Natural killer cell (primary cell): ENCODE data around the gene RAG1. TPM values are rescaled to one million over a fixed set of nuclear protein-coding genes. Genes with fewer than 3 reads are reported as not detected.

Experiments used
- ATAC-seq, 3 donors: fragments of 150-1000 bp in 2 of 3; fragments of 200-7000 bp in 1 of 3; cut with Tn5 transposase; 1 replicate in 1 of 3; 2 replicates in 2 of 3; pipeline ENCODE4 v1.10.0; 2021; ENCODE audit warnings: mild to moderate bottlenecking in 2 of 3, moderate library complexity in 2 of 3
- DNase-seq, 2 donors: peaks; one replicate each; pipeline versions ENCODE4 v3.0.0 to v3.0.0-alpha.2; 2013 to 2021; ENCODE audit warnings: mixed read lengths in 1 of 2
- H3K27ac ChIP-seq: one replicate; pipeline ENCODE4 v1.5.1; 2013; ENCODE audit warnings: mild to moderate bottlenecking, low read length
- H3K27me3 ChIP-seq: one replicate; pipeline ENCODE4 v1.6.1; 2013; ENCODE audit warnings: low read length; ENCODE audit not compliant: control insufficient read depth, insufficient read depth
- H3K36me3 ChIP-seq: one replicate; pipeline ENCODE4 v1.6.1; 2013; ENCODE audit warnings: low read length; ENCODE audit not compliant: control insufficient read depth, insufficient read depth
- H3K4me1 ChIP-seq: one replicate; pipeline ENCODE4 v1.6.1; 2013; ENCODE audit warnings: low read length; ENCODE audit not compliant: control insufficient read depth, insufficient read depth
- H3K4me3 ChIP-seq: one replicate; pipeline ENCODE4 v1.5.1; 2013; ENCODE audit warnings: low read length
- H3K9me3 ChIP-seq: one replicate; pipeline ENCODE4 v1.6.1; 2013; ENCODE audit warnings: low read length; ENCODE audit not compliant: control insufficient read depth, insufficient read depth
- H3K27ac Mint-ChIP-seq, 2 donors: one replicate each; pipeline ENCODE4 v1.8.0; 2022; ENCODE audit warnings: mild to moderate bottlenecking in 2 of 2, mixed read lengths in 2 of 2, moderate library complexity in 1 of 2
- H3K27me3 Mint-ChIP-seq, 2 donors: one replicate each; pipeline ENCODE4 v1.8.0; 2022; ENCODE audit warnings: low read depth in 2 of 2, mixed read lengths in 2 of 2
- H3K36me3 Mint-ChIP-seq: one replicate; pipeline ENCODE4 v1.8.0; 2022; ENCODE audit warnings: mixed read lengths
- H3K4me1 Mint-ChIP-seq, 2 donors: one replicate each; pipeline ENCODE4 v1.8.0; 2022; ENCODE audit warnings: mixed read lengths in 2 of 2
- H3K4me3 Mint-ChIP-seq: one replicate; pipeline ENCODE4 v1.8.0; 2022; ENCODE audit warnings: mild to moderate bottlenecking, moderate library complexity, mixed read lengths
- H3K9me3 Mint-ChIP-seq, 2 donors: one replicate each; pipeline ENCODE4 v1.8.0; 2022; ENCODE audit warnings: mixed read lengths in 2 of 2
- CTCF ChIP-seq: fragments of 200-600 bp; IDR thresholded peaks from one replicate; pipeline ENCODE4 v1.8.0; 2022; ENCODE audit warnings: antibody characterized with exemption
- WGBS: methylation state at CpG from one replicate; pipeline ENCODE4 v1.1.7; 2013; ENCODE audit warnings: missing lambda C conversion rate; ENCODE audit not compliant: insufficient coverage; 5-methylcytosine and 5-hydroxymethylcytosine counted together
- intact Hi-C: fragments of 100-400 bp; cut with micrococcal nuclease; formaldehyde crosslinking; loops from one replicate; pipeline ENCODE4 v1.14.2; 2022
- total RNA-seq, 4 donors: library from RNA; stranded (reverse); fragments of 120-200 nt in 1 of 4; gene quantifications; one replicate each; pipeline versions ENCODE4 v1.2.3 to v1.2.4, GENCODE V29; 2013 to 2022

RAG1 gene
- total RNA-seq, 3 donors from 2014 or later (not counting 1 experiment from before 2014, with no cell fraction given) = 0.96 to 2.1 (median 1.4) TPM

GRCh38 chr11:36618363-36619047 lies 50.7 kb downstream of the RAG1 start:
- no peaks in the 10 kb centered on the region for H3K9me3 Mint-ChIP-seq
- peaks cover 6 to 9% of the 10 kb centered on the region in 2 donors for H3K27me3 Mint-ChIP-seq
- H3K27ac Mint-ChIP-seq = no peak overlapping the region
- DNase-seq = no peak
- 47% methylated on average over 3 of the region's 3 CpGs for WGBS
- no peak overlapping the region for H3K4me3 Mint-ChIP-seq
- intact Hi-C loops = no loop called here
- no peaks in the 10 kb centered on the region for H3K4me1 ChIP-seq
- H3K9me3 ChIP-seq = no peaks in the 10 kb centered on the region
- H3K36me3 Mint-ChIP-seq = no peaks in the 10 kb centered on the region
- peaks cover 0 to 9% of the 10 kb centered on the region in 2 donors for H3K4me1 Mint-ChIP-seq
- no peak overlapping the region for H3K4me3 ChIP-seq
- H3K27ac ChIP-seq = no peak overlapping the region
- TF ChIP-seq CTCF = no peak
- no peak for ATAC-seq
- no peaks in the 10 kb centered on the region for H3K36me3 ChIP-seq
- no peaks in the 10 kb centered on the region for H3K27me3 ChIP-seq

- ATAC-seq (no peak), DNase-seq (no peak)
- Histone ChIP-seq H3K9me3 (no peaks in the 10 kb centered on the region), H3K36me3 (no peaks in the 10 kb centered on the region), H3K27ac (no peak overlapping the region), H3K4me3 (no peak overlapping the region), H3K27me3 (no peaks in the 10 kb centered on the region), H3K4me1 (no peaks in the 10 kb centered on the region)
- no peak for TF ChIP-seq CTCF
- H3K9me3 Mint-ChIP-seq = no peaks in the 10 kb centered on the region
- peaks cover 6 to 9% of the 10 kb centered on the region in 2 donors for H3K27me3 Mint-ChIP-seq
- H3K4me1 Mint-ChIP-seq = peaks cover 0 to 9% of the 10 kb centered on the region in 2 donors
- H3K36me3 Mint-ChIP-seq = no peaks in the 10 kb centered on the region
- intact Hi-C loops = no loop called here
- WGBS = 21% methylated on average over 5 of the region's 5 CpGs
- H3K27ac Mint-ChIP-seq = no peak overlapping the region
- no peak overlapping the region for H3K4me3 Mint-ChIP-seq
Observed at GRCh38 chr11:36619502-36619901, 51.7 kb downstream of the RAG1 start.

GRCh38 chr11:36620246-36620645 lies 52.4 kb downstream of the RAG1 start:
- Mint-ChIP-seq H3K27ac (no peak overlapping the region), H3K4me3 (no peak overlapping the region), H3K9me3 (no peaks in the 10 kb centered on the region), H3K36me3 (no peaks in the 10 kb centered on the region), H3K4me1 (peaks cover 0 to 9% of the 10 kb centered on the region in 2 donors), H3K27me3 (peaks cover 6 to 9% of the 10 kb centered on the region in 2 donors)
- intact Hi-C loops = no loop called here
- Histone ChIP-seq H3K4me3 (no peak overlapping the region), H3K27me3 (no peaks in the 10 kb centered on the region), H3K36me3 (no peaks in the 10 kb centered on the region), H3K9me3 (no peaks in the 10 kb centered on the region), H3K27ac (no peak overlapping the region), H3K4me1 (no peaks in the 10 kb centered on the region)
- no peak for TF ChIP-seq CTCF
- ATAC-seq = no peak
- no peak for DNase-seq
